Measurements from ENCODE around the gene LSM12.

GRCh38 chr17:44022246-44022645 is 44.2 kb downstream of the LSM12 start:
- TF ChIP-seq CTCF (IDR thresholded peaks at IDR 0.05; ENCODE audit: low read length), result no peak
- TF ChIP-seq EZH2phosphoT487 (IDR thresholded peaks at IDR 0.05; ENCODE audit: low read length), result no peak
